Caco-2 (cell line): ENCODE measurements around the gene KRTAP5-10. TPM values are rescaled to one million over a fixed set of nuclear protein-coding genes. Genes with fewer than 3 reads are reported as not detected.
"Not testable (repeated sequence)": the region's sequence is repeated elsewhere in the genome, so short reads cannot be mapped to it uniquely, and the experiment has no call there.

Source experiments
- BruUV-seq: library from RNA; stranded (reverse); fragments of 400-500 nt; replicated peaks from 2 replicates; lab custom pipeline; 2021; lab: Mats Ljungman, UMichigan
- CTCF ChIA-PET: fragments of 300-600 bp; sonication (Branson Sonifier 250); formaldehyde crosslinking; loops from one replicate; lab custom pipeline; 2022; ENCODE audit warnings: antibody characterized with exemption; lab: Charles Lee
- POLR2A ChIA-PET: fragments of 300-600 bp; sonication (Branson Sonifier 250); formaldehyde crosslinking; loops from one replicate; lab custom pipeline; 2022; ENCODE audit warnings: antibody characterized with exemption; lab: Charles Lee
- DNase-seq, 2 experiments: peaks; one replicate each; pipeline versions ENCODE4 v3.0.0 to v3.0.0-alpha.2; 2020 to 2022
- H3K27me3 ChIP-seq: replicated peaks from 2 replicates; pipeline ENCODE4 v1.6.0; 2011; ENCODE audit warnings: low read length; ENCODE audit not compliant: control insufficient read depth, insufficient read depth
- H3K36me3 ChIP-seq: 2 replicates; pipeline ENCODE4 v1.5.1; 2011; ENCODE audit warnings: low read length; ENCODE audit not compliant: control insufficient read depth, insufficient read depth
- H3K4me1 ChIP-seq: fragments of 250-450 bp; sonication (Bioruptor Pico); 2 replicates; pipeline ENCODE4 v1.5.1; 2020; ENCODE audit warnings: mild to moderate bottlenecking
- H3K4me3 ChIP-seq: 2 replicates; pipeline ENCODE4 v1.5.1; 2011; ENCODE audit warnings: low read depth, mild to moderate bottlenecking, control low read depth, low read length
- H3K9me3 ChIP-seq: fragments of 250-450 bp; sonication (Bioruptor Pico); 2 replicates; pipeline ENCODE4 v1.5.1; 2020; ENCODE audit warnings: mild to moderate bottlenecking, moderate library complexity
- H3K27ac Mint-ChIP-seq: one replicate; pipeline ENCODE4 v1.8.0; 2022; ENCODE audit warnings: mixed read lengths; ENCODE audit not compliant: unreplicated experiment
- H3K27me3 Mint-ChIP-seq: one replicate; pipeline ENCODE4 v1.8.0; 2022; ENCODE audit warnings: mixed read lengths; ENCODE audit not compliant: insufficient read depth, unreplicated experiment
- H3K36me3 Mint-ChIP-seq: one replicate; pipeline ENCODE4 v1.8.0; 2022; ENCODE audit warnings: mild to moderate bottlenecking, mixed read lengths; ENCODE audit not compliant: insufficient read depth, unreplicated experiment
- H3K4me1 Mint-ChIP-seq: one replicate; pipeline ENCODE4 v1.8.0; 2022; ENCODE audit warnings: low read depth, mixed read lengths; ENCODE audit not compliant: unreplicated experiment
- H3K4me3 Mint-ChIP-seq: one replicate; pipeline ENCODE4 v1.8.0; 2022; ENCODE audit warnings: mild to moderate bottlenecking, moderate library complexity, mixed read lengths; ENCODE audit not compliant: unreplicated experiment
- H3K9me3 Mint-ChIP-seq: one replicate; pipeline ENCODE4 v1.8.0; 2022; ENCODE audit warnings: mixed read lengths; ENCODE audit not compliant: unreplicated experiment
- CTCF ChIP-seq, 2 experiments: fragments of 200-600 bp in 1 of 2; IDR thresholded peaks; 1 replicate in 1 of 2; 2 replicates in 1 of 2; pipeline versions ENCODE4 v1.5.1 to v1.8.0; 2011 to 2022; ENCODE audit warnings: antibody characterized with exemption in 1 of 2, control low read depth in 1 of 2, inconsistent platforms in 1 of 2, low read depth in 1 of 2, low read length in 1 of 2, mild to moderate bottlenecking in 1 of 2, moderate library complexity in 1 of 2; ENCODE audit not compliant: insufficient read depth in 1 of 2, severe bottlenecking in 1 of 2, unreplicated experiment in 1 of 2
- intact Hi-C: fragments of 100-400 bp; cut with micrococcal nuclease; formaldehyde crosslinking; loops from one replicate; pipeline ENCODE4 v1.10.0; 2022; ENCODE audit not compliant: unreplicated experiment
- total RNA-seq: library from RNA; stranded (reverse); gene quantifications from 2 replicates; pipeline ENCODE4 v1.2.3, GENCODE V29; 2022

The KRTAP5-10 gene
- total RNA-seq, 1 experiment from 2014 or later = not detected

- DNase-seq = peak in 1 of 2 experiments; percentile 27
- intact Hi-C loops = no loop called here
- ChIA-PET CTCF (interaction anchor here (0.6 to 0.7 kb wide), 2 partner anchors 36 to 1044 kb away, joined by 3 to 7 read pairs; no protein-coding TSS in a partner anchor), POLR2A (interaction anchor here (0.6 kb wide), 1 partner anchor 574 kb away, joined by 3 read pairs; no protein-coding TSS in a partner anchor)
- Histone ChIP-seq H3K36me3 (no peaks in the 10 kb centered on the region), H3K27me3 (no peaks in the 10 kb centered on the region), H3K4me3 (no peak overlapping the region), H3K9me3 (no peaks in the 10 kb centered on the region), H3K4me1 (peaks cover 19% of the 10 kb centered on the region)
- peaks cover 24% of the 10 kb centered on the region for H3K4me1 Mint-ChIP-seq
- H3K9me3 Mint-ChIP-seq = no peaks in the 10 kb centered on the region
- H3K4me3 Mint-ChIP-seq = no peak overlapping the region
- H3K27me3 Mint-ChIP-seq = no peaks in the 10 kb centered on the region
- no TSS peak for BruUV-seq
- H3K36me3 Mint-ChIP-seq = no peaks in the 10 kb centered on the region
- TF ChIP-seq CTCF (IDR thresholded peaks at IDR 0.05; ENCODE audit: insufficient read depth in 1 of 2, low read depth in 1 of 2, low read length in 1 of 2, severe bottlenecking in 1 of 2, unreplicated experiment in 1 of 2) = no peak
- no peak overlapping the region for H3K27ac Mint-ChIP-seq
Observed at GRCh38 chr11:71527576-71528210, 37.7 kb upstream of the KRTAP5-10 start.

- no peak overlapping the region for H3K4me3 Mint-ChIP-seq
- intact Hi-C loops = no loop called here
- H3K9me3 ChIP-seq = no peaks in the 10 kb centered on the region
- no peaks in the 10 kb centered on the region for H3K36me3 Mint-ChIP-seq
- peaks cover 16% of the 10 kb centered on the region for H3K4me1 ChIP-seq
- BruUV-seq = no TSS peak
- ChIA-PET POLR2A (no interaction called here), CTCF (no interaction called here)
- H3K9me3 Mint-ChIP-seq = no peaks in the 10 kb centered on the region
- TF ChIP-seq CTCF (IDR thresholded peaks at IDR 0.05; ENCODE audit: insufficient read depth in 1 of 2, low read depth in 1 of 2, low read length in 1 of 2, severe bottlenecking in 1 of 2, unreplicated experiment in 1 of 2) = no peak
- no peak overlapping the region for H3K27ac Mint-ChIP-seq
- no peak overlapping the region for H3K4me3 ChIP-seq
- no peaks in the 10 kb centered on the region for H3K27me3 ChIP-seq
- peak in 1 of 2 experiments; percentile 30 for DNase-seq
- H3K27me3 Mint-ChIP-seq = no peaks in the 10 kb centered on the region
- peaks cover 28% of the 10 kb centered on the region for H3K4me1 Mint-ChIP-seq
- H3K36me3 ChIP-seq = no peaks in the 10 kb centered on the region
Observed at GRCh38 chr11:71530602-71531001, 34.8 kb upstream of the KRTAP5-10 start.

- intact Hi-C loops = no loop called here
- CTCF ChIA-PET = no interaction called here
- peaks cover 15% of the 10 kb centered on the region for H3K4me1 Mint-ChIP-seq
Observed at GRCh38 chr11:71532036-71532610, 33.2 kb upstream of the KRTAP5-10 start.

GRCh38 chr11:71534711-71535608 lies 30.4 kb upstream of the KRTAP5-10 start:
- H3K27me3 Mint-ChIP-seq, H3K9me3 ChIP-seq, H3K9me3 Mint-ChIP-seq, H3K27ac Mint-ChIP-seq, H3K27me3 ChIP-seq, H3K4me3 Mint-ChIP-seq, BruUV-seq, H3K36me3 Mint-ChIP-seq, H3K4me1 ChIP-seq, H3K36me3 ChIP-seq, intact Hi-C loops, POLR2A ChIA-PET, H3K4me3 ChIP-seq: not testable (repeated sequence)
- peaks cover 14% of the 10 kb centered on the region for H3K4me1 Mint-ChIP-seq
- CTCF ChIA-PET = interaction anchor here (0.9 kb wide), 1 partner anchor 45 kb away, joined by 3 read pairs; no protein-coding TSS in a partner anchor
- peak in 1 of 2 experiments; percentile 30 for DNase-seq

More at GRCh38 chr11:71532036-71532610, 33.2 kb upstream of the KRTAP5-10 start:
- no peak for TF ChIP-seq CTCF (IDR thresholded peaks at IDR 0.05; ENCODE audit: insufficient read depth in 1 of 2, low read depth in 1 of 2, low read length in 1 of 2, severe bottlenecking in 1 of 2, unreplicated experiment in 1 of 2)
- Histone ChIP-seq H3K27me3 (no peaks in the 10 kb centered on the region), H3K4me1 (peaks cover 7% of the 10 kb centered on the region), H3K9me3 (no peaks in the 10 kb centered on the region), H3K36me3 (no peaks in the 10 kb centered on the region), H3K4me3 (no peak overlapping the region)
- Mint-ChIP-seq H3K36me3 (no peaks in the 10 kb centered on the region), H3K9me3 (no peaks in the 10 kb centered on the region), H3K27ac (no peak overlapping the region), H3K27me3 (no peaks in the 10 kb centered on the region), H3K4me3 (no peak overlapping the region)
- BruUV-seq = no TSS peak
- POLR2A ChIA-PET = no interaction called here
- peak in 1 of 2 experiments; percentile 7 for DNase-seq
